Activated T-helper 1 cell treated with Interleukin-2 at 50 U/mL for 16 hours (primary cell): ENCODE data around the gene COX6B1.
A peak's percentile ranks its signal among the peaks of the same experiment; 100 is the strongest.
"Not testable (repeated sequence)": the region's sequence is repeated elsewhere in the genome, so short reads cannot be mapped to it uniquely, and the experiment has no call there.

Experiments
- DNase-seq: peaks from one replicate; pipeline ENCODE4 v3.0.0-alpha.2; 2020; ENCODE audit warnings: low read depth

Gene COX6B1

GRCh38 chr19:35648017-35648961 is at the start of gene COX6B1:
Gene COX6B1, plus strand, starts transcription at chr19:35648323. Its CDS starts 2,921 bp downstream, at chr19:35651244.
- DNase-seq, result peak; percentile 83

- no peak for DNase-seq
Measured at GRCh38 chr19:35601971-35602370, 46.2 kb upstream of the COX6B1 start.

GRCh38 chr19:35604436-35604835 is 43.7 kb upstream of the COX6B1 start:
- not testable (repeated sequence) for DNase-seq

GRCh38 chr19:35607170-35607569 is 41.0 kb upstream of the COX6B1 start:
- DNase-seq, result not testable (repeated sequence)

GRCh38 chr19:35607661-35608060 is 40.5 kb upstream of the COX6B1 start:
- no peak for DNase-seq

- no peak for DNase-seq
Measured at GRCh38 chr19:35608251-35608650, 39.9 kb upstream of the COX6B1 start.

GRCh38 chr19:35609851-35610353 is 38.2 kb upstream of the COX6B1 start:
- DNase-seq, result peak; percentile 18

GRCh38 chr19:35612224-35612558 is 35.9 kb upstream of the COX6B1 start:
- DNase-seq, result no peak

GRCh38 chr19:35612559-35613321 is 35.4 kb upstream of the COX6B1 start, which contains the start of gene HAUS5:
Gene HAUS5, plus strand, starts transcription at chr19:35612735. Its CDS starts 60 bp downstream, at chr19:35612795.
- peak; percentile 94 for DNase-seq

GRCh38 chr19:35613574-35613973 is 34.5 kb upstream of the COX6B1 start:
- no peak for DNase-seq

- DNase-seq, result no peak
Measured at GRCh38 chr19:35615036-35615435, 33.1 kb upstream of the COX6B1 start.

GRCh38 chr19:35618857-35619256 is 29.3 kb upstream of the COX6B1 start:
- DNase-seq, result no peak

- no peak for DNase-seq
Measured at GRCh38 chr19:35619290-35619923, 28.7 kb upstream of the COX6B1 start.

GRCh38 chr19:35620001-35620400 is 28.1 kb upstream of the COX6B1 start:
- no peak for DNase-seq

- no peak for DNase-seq
Measured at GRCh38 chr19:35621708-35622107, 26.4 kb upstream of the COX6B1 start.

- no peak for DNase-seq
Measured at GRCh38 chr19:35622750-35623149, 25.4 kb upstream of the COX6B1 start.

GRCh38 chr19:35623327-35624010 is 24.7 kb upstream of the COX6B1 start:
- DNase-seq, result no peak

- DNase-seq, result no peak
Measured at GRCh38 chr19:35628264-35628564, 19.9 kb upstream of the COX6B1 start.

- DNase-seq, result peak; percentile 92
Measured at GRCh38 chr19:35628565-35629331, 19.4 kb upstream of the COX6B1 start, which contains the start of gene RBM42. Gene RBM42, plus strand, starts transcription at chr19:35629036. Its CDS starts 118 bp downstream, at chr19:35629154.

GRCh38 chr19:35629332-35629633 is 18.8 kb upstream of the COX6B1 start:
- no peak for DNase-seq
